GM18498 (cell line): Measurements from ENCODE around the gene SFXN4.
"Not testable (repeated sequence)": the region's sequence is repeated elsewhere in the genome, so short reads cannot be mapped to it uniquely, and the experiment has no call there.

Experiments used
- ATAC-seq: cut with Tn5 transposase; IDR thresholded peaks from one replicate; pipeline ENCODE4 v1.9.1; 2021; ENCODE audit warnings: mild to moderate bottlenecking, moderate library complexity; ENCODE audit not compliant: unreplicated experiment

The SFXN4 gene

GRCh38 chr10:119190954-119191785, 25.7 kb upstream of the SFXN4 start:
- ATAC-seq, result no peak

GRCh38 chr10:119190353-119190752, 24.8 kb upstream of the SFXN4 start:
- no peak for ATAC-seq

- ATAC-seq, result no peak
Observed at GRCh38 chr10:119189811-119190282, 24.3 kb upstream of the SFXN4 start.

- no peak for ATAC-seq
Observed at GRCh38 chr10:119183664-119184412, 18.3 kb upstream of the SFXN4 start.

GRCh38 chr10:119180850-119181400, 15.4 kb upstream of the SFXN4 start:
- not testable (repeated sequence) for ATAC-seq

- ATAC-seq, result peak; percentile 96
Observed at GRCh38 chr10:119178372-119179119, 13.0 kb upstream of the SFXN4 start, which contains the start of gene PRDX3. Gene PRDX3, minus strand, starts transcription at chr10:119178812. Its CDS starts 22 bp downstream, at chr10:119178790.

GRCh38 chr10:119177708-119178371, 12.3 kb upstream of the SFXN4 start:
- peak; percentile 17 for ATAC-seq

GRCh38 chr10:119176166-119176565, 10.7 kb upstream of the SFXN4 start:
- ATAC-seq, result no peak

- ATAC-seq, result no peak
Observed at GRCh38 chr10:119174109-119174508, 8.6 kb upstream of the SFXN4 start.

GRCh38 chr10:119167041-119167440, 1.5 kb upstream of the SFXN4 start:
- ATAC-seq, result no peak

- ATAC-seq, result no peak
Observed at GRCh38 chr10:119166564-119166963, 1.1 kb upstream of the SFXN4 start.

GRCh38 chr10:119166118-119166500, 595 bp upstream of the SFXN4 start:
- peak; percentile 3 for ATAC-seq

GRCh38 chr10:119162452-119163092, 2.9 kb downstream of the SFXN4 start:
- no peak for ATAC-seq

- ATAC-seq, result no peak
Observed at GRCh38 chr10:119161680-119162451, 3.6 kb downstream of the SFXN4 start.

GRCh38 chr10:119159332-119159731, 6.2 kb downstream of the SFXN4 start:
- no peak for ATAC-seq

- no peak for ATAC-seq
Observed at GRCh38 chr10:119153661-119154060, 11.9 kb downstream of the SFXN4 start.

- no peak for ATAC-seq
Observed at GRCh38 chr10:119153041-119153440, 12.5 kb downstream of the SFXN4 start.

GRCh38 chr10:119151601-119152000, 13.9 kb downstream of the SFXN4 start:
- ATAC-seq, result not testable (repeated sequence)

GRCh38 chr10:119149729-119150128, 15.8 kb downstream of the SFXN4 start:
- no peak for ATAC-seq
